IPS-NIHi7 (cell line): ENCODE measurements around the gene POLR3A.

Source experiments
- DNase-seq: peaks from one replicate; pipeline ENCODE4 v3.0.0; 2012; ENCODE audit warnings: mixed read lengths; ENCODE audit errors: extremely low spot score

Gene POLR3A

GRCh38 chr10:77944519-77944918 lies 84.8 kb downstream of the POLR3A start:
- no peak for DNase-seq

- peak; percentile 65 for DNase-seq
Observed at GRCh38 chr10:77943121-77943901, 86.0 kb downstream of the POLR3A start.

- no peak for DNase-seq
Observed at GRCh38 chr10:77941790-77942189, 87.5 kb downstream of the POLR3A start.

GRCh38 chr10:77940627-77941026 lies 88.7 kb downstream of the POLR3A start:
- DNase-seq, result no peak

- no peak for DNase-seq
Observed at GRCh38 chr10:77940225-77940624, 89.1 kb downstream of the POLR3A start.

GRCh38 chr10:77939561-77940001 lies 89.7 kb downstream of the POLR3A start:
- no peak for DNase-seq

GRCh38 chr10:77936697-77937567 lies 92.4 kb downstream of the POLR3A start:
- DNase-seq, result no peak

- DNase-seq, result no peak
Observed at GRCh38 chr10:77932016-77932715, 97.1 kb downstream of the POLR3A start.

- DNase-seq, result no peak
Observed at GRCh38 chr10:77927402-77928246, 101.7 kb downstream of the POLR3A start.

GRCh38 chr10:77926566-77927401 lies 102.5 kb downstream of the POLR3A start, which contains the start of gene DLG5:
DLG5 (minus strand) TSS chr10:77926755; CDS start chr10:77926520, 235 bp downstream.
- DNase-seq, result peak; percentile 66

- no peak for DNase-seq
Observed at GRCh38 chr10:77925795-77926565, 103.3 kb downstream of the POLR3A start.

- no peak for DNase-seq
Observed at GRCh38 chr10:77925410-77925794, 103.9 kb downstream of the POLR3A start.

- no peak for DNase-seq
Observed at GRCh38 chr10:77922566-77923179, 106.6 kb downstream of the POLR3A start.

GRCh38 chr10:77922055-77922454 lies 107.3 kb downstream of the POLR3A start:
- no peak for DNase-seq

- no peak for DNase-seq
Observed at GRCh38 chr10:77921395-77921794, 107.9 kb downstream of the POLR3A start.

- no peak for DNase-seq
Observed at GRCh38 chr10:77920495-77920894, 108.8 kb downstream of the POLR3A start.

GRCh38 chr10:77919713-77920108 lies 109.6 kb downstream of the POLR3A start:
- DNase-seq, result no peak
